Activated T-cell treated with anti-CD3 and anti-CD28 coated beads, Interleukin-2, amount 50 U/mL, for 24 hours (primary cell): ENCODE data around the gene MINDY4B.
"Not testable (repeated sequence)": the region's sequence is repeated elsewhere in the genome, so short reads cannot be mapped to it uniquely, and the experiment has no call there.

ENCODE experiments used
- DNase-seq: peaks from one replicate; pipeline ENCODE4 v3.0.0-alpha.2; 2020
- H3K27ac Mint-ChIP-seq: 2 replicates; pipeline ENCODE4 v1.8.0; 2020; ENCODE audit warnings: mild to moderate bottlenecking, mixed read lengths
- H3K27me3 Mint-ChIP-seq: 2 replicates; pipeline ENCODE4 v1.8.0; 2020; ENCODE audit warnings: mixed read lengths
- H3K36me3 Mint-ChIP-seq: 2 replicates; pipeline ENCODE4 v1.8.0; 2020; ENCODE audit warnings: low read depth, mixed read lengths
- H3K4me1 Mint-ChIP-seq: 2 replicates; pipeline ENCODE4 v1.8.0; 2020; ENCODE audit warnings: low read depth, mixed read lengths
- H3K4me3 Mint-ChIP-seq: 2 replicates; pipeline ENCODE4 v1.8.0; 2020; ENCODE audit warnings: mild to moderate bottlenecking, moderate library complexity, mixed read lengths
- H3K9me3 Mint-ChIP-seq: 2 replicates; pipeline ENCODE4 v1.8.0; 2020; ENCODE audit warnings: mixed read lengths

The MINDY4B gene

DNA sequence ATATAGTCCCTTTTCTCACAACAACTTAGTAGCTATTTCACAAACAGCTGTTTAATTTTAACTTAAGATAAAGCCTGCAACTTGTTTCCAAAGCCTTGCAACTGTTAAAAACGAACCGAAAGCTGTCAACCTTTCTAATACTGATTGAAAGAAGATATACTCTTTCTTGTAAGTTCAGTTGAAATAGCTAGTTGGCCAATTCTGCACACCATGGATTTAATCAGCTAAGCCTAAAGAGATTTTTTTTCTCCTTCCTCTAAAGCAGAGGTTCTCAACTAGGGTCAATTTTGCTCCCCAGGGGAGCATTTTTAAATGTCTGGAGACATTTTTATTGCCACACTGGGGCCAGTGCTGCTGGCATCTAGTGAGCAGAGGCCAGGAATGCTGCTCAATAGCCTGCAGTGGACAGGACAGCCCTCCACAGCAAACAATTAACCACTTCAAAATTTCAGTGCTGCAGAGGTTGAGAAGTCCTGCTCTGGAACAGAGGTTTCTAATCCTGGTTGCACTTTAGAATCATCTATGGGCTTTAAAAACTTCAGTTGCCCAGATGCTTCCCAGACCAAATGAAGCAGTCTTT lies 26.2 kb downstream of the MINDY4B start:
- Mint-ChIP-seq H3K27ac (no peak overlapping the region), H3K4me1 (peaks cover 8% of the 10 kb centered on the region), H3K27me3 (peaks cover 10% of the 10 kb centered on the region), H3K36me3 (no peaks in the 10 kb centered on the region), H3K4me3 (no peak overlapping the region), H3K9me3 (no peaks in the 10 kb centered on the region)
- no peak for DNase-seq

DNA sequence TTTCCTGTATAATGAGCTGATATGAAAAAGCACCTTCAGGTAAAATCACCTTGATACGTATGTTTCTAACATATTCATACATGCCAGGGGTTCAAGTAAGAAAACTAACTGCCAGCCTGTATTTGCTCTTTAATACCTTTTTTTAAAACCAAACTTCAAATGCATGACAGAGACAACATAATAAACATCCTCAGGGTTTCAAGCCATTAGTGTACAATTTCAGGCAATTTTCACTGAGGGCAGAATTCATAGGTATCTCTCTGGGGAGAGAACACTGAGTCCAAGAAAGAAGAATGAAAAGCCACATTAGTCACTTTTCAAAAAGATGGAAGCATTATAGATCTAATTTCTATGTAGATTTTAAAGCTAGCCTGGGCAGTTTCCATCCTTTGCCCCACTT lies 26.9 kb downstream of the MINDY4B start:
- Mint-ChIP-seq H3K4me1 (peaks cover 8% of the 10 kb centered on the region), H3K27me3 (peaks cover 6% of the 10 kb centered on the region), H3K27ac (no peak overlapping the region), H3K9me3 (no peaks in the 10 kb centered on the region), H3K4me3 (no peak overlapping the region), H3K36me3 (no peaks in the 10 kb centered on the region)
- DNase-seq = no peak

DNA sequence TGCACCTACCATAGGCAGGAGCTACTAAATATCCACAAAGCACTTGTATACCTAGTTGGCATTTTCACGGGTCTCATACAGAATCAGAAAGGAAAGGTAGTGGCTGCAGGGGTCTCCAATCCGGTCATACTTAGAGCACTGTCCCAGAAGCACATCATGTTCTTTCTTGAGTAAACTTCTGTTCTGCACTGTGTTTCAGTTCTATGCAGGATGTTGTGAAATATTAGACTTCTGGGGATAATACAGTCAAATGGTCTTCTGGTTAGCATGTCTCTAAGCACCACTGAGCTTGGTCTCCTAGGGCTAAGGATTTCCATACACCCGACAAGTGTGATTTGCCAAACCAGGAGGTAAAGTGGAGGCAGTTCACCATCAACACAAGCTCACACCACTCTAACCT lies 27.9 kb downstream of the MINDY4B start:
- DNase-seq = no peak
- H3K27me3 Mint-ChIP-seq = peaks cover 4% of the 10 kb centered on the region
- H3K4me3 Mint-ChIP-seq = no peak overlapping the region
- H3K36me3 Mint-ChIP-seq = no peaks in the 10 kb centered on the region
- H3K27ac Mint-ChIP-seq = no peak overlapping the region
- peaks cover 8% of the 10 kb centered on the region for H3K4me1 Mint-ChIP-seq
- H3K9me3 Mint-ChIP-seq = no peaks in the 10 kb centered on the region

DNA sequence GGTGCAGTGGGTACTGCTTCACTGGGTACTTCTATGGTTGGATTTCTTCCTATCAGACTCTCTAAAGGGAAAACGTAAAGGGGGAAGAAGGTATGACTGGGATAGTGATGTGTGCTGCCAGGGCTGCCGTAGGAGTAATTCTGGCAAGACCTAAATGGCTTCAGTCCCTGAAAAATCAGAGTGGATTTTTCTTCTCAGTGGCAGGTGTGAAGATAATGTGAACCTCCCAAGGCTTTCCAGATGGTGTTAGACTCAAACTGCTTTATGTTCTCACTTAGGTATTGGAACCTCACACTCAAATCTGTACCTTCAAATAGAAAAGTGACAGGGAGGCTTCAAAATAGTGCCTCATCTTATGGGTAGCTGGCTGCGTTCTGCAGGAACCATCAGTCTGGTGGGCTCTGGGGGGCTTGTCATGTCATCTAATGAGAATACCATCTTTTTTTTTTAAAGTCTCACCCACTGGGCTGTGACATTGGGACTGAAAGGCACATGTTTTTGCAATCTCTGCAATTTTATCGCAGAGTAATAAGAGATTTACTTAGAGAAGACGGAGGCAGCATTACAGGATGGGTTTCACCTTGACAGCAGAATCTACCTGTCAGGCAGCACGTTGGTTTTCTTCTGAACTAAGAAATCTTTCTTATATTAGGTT lies 28.5 kb downstream of the MINDY4B start:
- Mint-ChIP-seq H3K4me3 (no peak overlapping the region), H3K27me3 (peaks cover 2% of the 10 kb centered on the region), H3K4me1 (peaks cover 8% of the 10 kb centered on the region), H3K27ac (no peak overlapping the region), H3K36me3 (no peaks in the 10 kb centered on the region), H3K9me3 (no peaks in the 10 kb centered on the region)
- no peak for DNase-seq

DNA sequence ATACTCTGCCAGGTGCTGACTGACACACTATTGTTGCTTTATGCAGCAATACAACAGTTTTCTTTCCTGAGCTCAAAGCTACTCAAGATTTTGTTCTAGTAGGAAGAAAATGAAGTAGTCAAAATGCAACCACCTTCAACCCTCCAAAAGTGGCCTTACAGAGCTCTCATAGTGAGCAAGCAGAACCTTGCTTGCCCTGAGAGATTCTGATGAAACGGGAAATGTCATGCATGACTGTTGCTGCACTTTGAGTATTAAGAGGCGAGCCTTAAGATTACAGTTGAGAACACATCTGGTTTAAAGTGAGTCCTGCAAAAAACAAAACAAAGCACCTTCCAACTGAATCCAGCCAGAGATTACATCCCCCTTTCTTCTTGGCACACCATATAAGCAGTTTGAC lies 29.7 kb downstream of the MINDY4B start:
- Mint-ChIP-seq H3K4me3 (no peak overlapping the region), H3K27ac (no peak overlapping the region), H3K27me3 (no peaks in the 10 kb centered on the region), H3K36me3 (no peaks in the 10 kb centered on the region), H3K4me1 (peaks cover 8% of the 10 kb centered on the region), H3K9me3 (no peaks in the 10 kb centered on the region)
- no peak for DNase-seq

DNA sequence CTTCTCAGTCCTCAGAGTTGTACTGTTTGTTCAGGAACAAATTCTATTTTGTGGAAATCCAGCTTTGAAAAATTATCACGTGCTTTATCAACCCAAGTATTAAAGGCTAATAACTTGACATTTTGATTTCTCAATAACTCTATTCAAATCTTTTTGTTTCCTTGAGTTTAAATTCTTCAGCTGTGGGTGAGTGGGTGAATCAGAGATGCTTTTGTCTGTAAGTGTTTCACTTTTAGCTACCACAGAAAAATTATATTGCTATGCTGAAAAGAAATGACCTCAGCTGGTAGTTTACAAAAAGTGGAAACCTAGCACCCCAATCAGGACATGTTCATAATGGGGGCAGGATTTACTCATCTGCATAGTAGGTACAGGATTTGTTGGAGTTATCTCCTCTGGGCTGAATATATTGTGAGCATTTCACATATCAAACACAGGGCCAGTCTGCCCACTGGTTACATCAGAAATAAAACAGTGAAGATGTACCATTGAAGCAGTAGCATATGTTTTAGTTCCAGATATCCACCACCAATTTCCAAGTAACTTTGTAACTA lies 30.5 kb downstream of the MINDY4B start:
- Mint-ChIP-seq H3K4me1 (peaks cover 8% of the 10 kb centered on the region), H3K36me3 (no peaks in the 10 kb centered on the region), H3K9me3 (no peaks in the 10 kb centered on the region), H3K27ac (no peak overlapping the region), H3K4me3 (no peak overlapping the region), H3K27me3 (no peaks in the 10 kb centered on the region)
- DNase-seq = no peak

DNA sequence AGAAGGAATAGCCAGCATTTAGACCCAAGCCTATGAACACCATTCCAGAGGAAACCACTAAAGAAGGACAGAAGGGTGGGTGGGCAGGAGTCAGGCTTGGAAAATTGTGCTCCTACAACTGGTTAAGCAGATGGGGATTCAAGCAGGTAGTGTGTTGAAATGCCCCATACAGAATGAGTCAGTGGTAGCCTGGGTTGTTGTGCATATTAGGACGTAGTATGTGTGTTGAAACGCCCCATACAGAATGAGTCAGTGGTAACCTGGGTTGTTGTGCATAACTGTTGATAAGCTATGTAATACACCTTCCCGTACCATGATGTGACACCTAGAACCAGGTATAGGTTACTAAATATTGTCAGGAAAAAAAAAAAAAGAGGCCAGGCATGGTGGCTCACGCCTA lies 34.0 kb downstream of the MINDY4B start:
- Mint-ChIP-seq H3K27ac (no peak overlapping the region), H3K4me3 (no peak overlapping the region), H3K27me3 (peaks cover 12% of the 10 kb centered on the region), H3K36me3 (no peaks in the 10 kb centered on the region), H3K4me1 (peaks cover 8% of the 10 kb centered on the region), H3K9me3 (no peaks in the 10 kb centered on the region)
- DNase-seq = no peak

DNA sequence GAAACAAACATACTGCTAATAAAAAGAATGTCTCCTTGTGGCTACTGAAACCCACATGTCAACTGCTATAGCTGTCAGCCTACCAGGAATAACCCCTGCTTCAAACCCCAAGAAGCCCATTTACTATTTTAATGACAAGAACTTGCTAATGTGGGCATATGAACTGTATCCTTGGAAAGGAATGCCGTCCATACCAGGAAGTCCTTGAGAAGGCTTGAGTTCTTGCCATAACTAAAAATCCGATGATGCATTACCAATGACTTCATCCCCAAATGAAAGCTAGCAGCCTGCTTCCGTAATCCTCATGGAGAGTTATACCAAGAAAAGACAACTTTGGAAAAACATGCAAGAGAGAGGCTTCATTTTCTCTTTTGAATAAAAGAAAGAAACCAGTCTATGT lies 34.8 kb downstream of the MINDY4B start:
- Mint-ChIP-seq H3K36me3 (no peaks in the 10 kb centered on the region), H3K9me3 (no peaks in the 10 kb centered on the region), H3K4me1 (peaks cover 7% of the 10 kb centered on the region), H3K4me3 (no peak overlapping the region), H3K27ac (no peak overlapping the region), H3K27me3 (peaks cover 16% of the 10 kb centered on the region)
- no peak for DNase-seq

DNA sequence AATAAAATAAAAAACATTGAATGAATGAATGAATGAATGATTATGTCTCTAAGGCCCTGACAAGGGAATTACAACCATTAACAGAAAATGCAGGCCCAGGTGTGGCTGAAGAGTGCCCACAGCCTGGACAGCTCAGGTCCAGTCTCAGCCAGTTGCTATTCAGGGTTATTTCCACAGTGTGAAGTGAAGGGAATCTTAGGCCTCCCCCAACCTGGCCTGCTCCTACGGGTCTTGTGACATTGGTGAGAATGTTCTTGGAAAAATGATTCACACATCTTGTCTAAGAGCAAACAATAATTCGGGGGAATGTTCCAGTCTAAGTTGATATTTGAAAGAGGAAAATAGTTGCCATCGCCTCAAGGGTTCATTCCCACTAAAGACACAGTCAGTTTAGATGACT lies 37.0 kb downstream of the MINDY4B start:
- H3K9me3 Mint-ChIP-seq = no peaks in the 10 kb centered on the region
- H3K4me3 Mint-ChIP-seq = no peak overlapping the region
- H3K27ac Mint-ChIP-seq = no peak overlapping the region
- H3K4me1 Mint-ChIP-seq = peaks cover 12% of the 10 kb centered on the region
- peaks cover 17% of the 10 kb centered on the region for H3K27me3 Mint-ChIP-seq
- H3K36me3 Mint-ChIP-seq = no peaks in the 10 kb centered on the region
- no peak for DNase-seq

DNA sequence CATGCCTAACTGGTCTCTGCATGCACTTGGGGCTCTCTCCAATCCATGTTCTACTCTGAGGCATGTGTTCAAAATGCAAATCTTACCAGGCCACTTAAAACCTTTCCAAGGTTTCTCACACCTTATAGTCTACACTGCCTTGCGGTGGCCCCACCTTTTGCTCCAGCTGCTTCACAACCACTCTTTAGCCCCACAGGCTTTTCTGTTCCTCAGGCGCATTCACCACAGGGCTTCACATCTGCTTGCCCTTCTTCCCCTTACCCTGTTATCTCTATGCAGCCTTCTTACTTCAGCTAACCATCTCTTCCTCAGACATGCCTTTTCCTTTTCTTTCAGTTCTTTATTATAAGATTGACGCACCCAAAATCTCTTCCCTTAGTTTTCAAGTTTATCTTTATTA lies 37.8 kb downstream of the MINDY4B start:
- DNase-seq = no peak
- H3K9me3 Mint-ChIP-seq = no peaks in the 10 kb centered on the region
- no peaks in the 10 kb centered on the region for H3K36me3 Mint-ChIP-seq

DNA sequence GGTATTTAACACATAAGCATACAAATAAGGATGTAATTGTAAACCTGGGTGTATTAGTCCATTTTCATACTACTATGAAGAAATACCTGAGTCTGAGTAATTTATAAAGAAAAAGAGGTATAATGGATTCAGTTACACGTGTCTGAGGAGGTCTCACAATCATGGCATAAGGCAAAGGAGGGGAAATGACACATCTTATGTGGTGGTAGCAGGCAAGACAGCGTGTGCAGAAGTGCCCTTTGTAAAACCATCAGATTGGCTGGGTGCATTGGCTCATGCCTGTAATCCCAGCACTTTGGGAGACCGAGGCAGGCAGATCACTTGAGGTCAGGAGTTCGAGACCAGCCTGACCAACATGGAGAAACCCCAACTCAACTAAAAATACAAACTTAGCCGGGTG lies 41.3 kb downstream of the MINDY4B start:
- not testable (repeated sequence) for H3K9me3 Mint-ChIP-seq, H3K27ac Mint-ChIP-seq, H3K36me3 Mint-ChIP-seq, DNase-seq, H3K4me3 Mint-ChIP-seq
- Mint-ChIP-seq H3K27me3 (peaks cover 21% of the 10 kb centered on the region), H3K4me1 (peaks cover 12% of the 10 kb centered on the region)

More for the DNA sequence above, 37.8 kb downstream of the MINDY4B start:
- no peak overlapping the region for H3K27ac Mint-ChIP-seq
- H3K27me3 Mint-ChIP-seq = peaks cover 21% of the 10 kb centered on the region
- peaks cover 12% of the 10 kb centered on the region for H3K4me1 Mint-ChIP-seq
- H3K4me3 Mint-ChIP-seq = no peak overlapping the region

DNA sequence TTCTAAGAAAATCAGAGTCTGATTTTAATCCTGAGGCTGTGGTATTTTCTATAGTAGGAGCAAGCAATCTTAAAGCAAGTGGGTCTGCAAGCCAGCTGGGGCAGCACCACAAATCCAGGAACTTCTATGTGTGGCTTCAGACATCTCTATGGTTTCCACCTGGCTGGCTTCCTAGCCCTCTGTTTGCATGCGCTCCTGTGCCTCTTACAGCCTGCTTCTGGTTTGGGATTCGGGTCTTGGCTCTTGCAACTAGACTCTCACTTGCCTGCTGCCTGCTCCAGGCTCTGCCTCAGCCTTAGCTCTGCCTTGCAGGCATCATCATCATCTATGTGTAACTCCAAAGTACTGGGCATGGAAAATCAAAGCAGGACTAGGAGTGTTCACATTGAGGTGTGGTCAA lies 43.4 kb downstream of the MINDY4B start:
- no peaks in the 10 kb centered on the region for H3K36me3 Mint-ChIP-seq
- no peaks in the 10 kb centered on the region for H3K9me3 Mint-ChIP-seq
- peaks cover 16% of the 10 kb centered on the region for H3K27me3 Mint-ChIP-seq
- no peak overlapping the region for H3K27ac Mint-ChIP-seq
- DNase-seq = no peak
- H3K4me1 Mint-ChIP-seq = peaks cover 12% of the 10 kb centered on the region
- no peak overlapping the region for H3K4me3 Mint-ChIP-seq

DNA sequence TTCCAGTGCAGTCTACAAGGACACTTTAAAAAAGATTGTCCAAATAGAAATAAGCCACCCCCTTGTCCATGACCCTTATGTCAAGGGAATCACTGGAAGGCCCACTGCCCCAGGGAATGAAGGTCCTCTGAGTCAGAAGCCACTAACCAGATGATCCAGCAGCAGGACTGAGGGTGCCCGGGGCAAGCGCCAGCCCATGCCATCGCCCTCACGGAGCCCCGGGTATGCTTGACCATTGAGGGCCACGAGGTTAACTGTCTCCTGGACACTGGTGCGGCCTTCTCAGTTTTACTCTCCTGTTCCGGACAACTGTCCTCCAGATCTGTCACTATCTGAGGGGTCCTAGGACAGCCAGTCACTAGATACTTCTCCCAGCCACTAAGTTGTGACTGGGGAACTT lies 47.3 kb downstream of the MINDY4B start:
- not testable (repeated sequence) for H3K27ac Mint-ChIP-seq, H3K4me3 Mint-ChIP-seq, H3K36me3 Mint-ChIP-seq, H3K9me3 Mint-ChIP-seq, H3K4me1 Mint-ChIP-seq, DNase-seq
- peaks cover 21% of the 10 kb centered on the region for H3K27me3 Mint-ChIP-seq

DNA sequence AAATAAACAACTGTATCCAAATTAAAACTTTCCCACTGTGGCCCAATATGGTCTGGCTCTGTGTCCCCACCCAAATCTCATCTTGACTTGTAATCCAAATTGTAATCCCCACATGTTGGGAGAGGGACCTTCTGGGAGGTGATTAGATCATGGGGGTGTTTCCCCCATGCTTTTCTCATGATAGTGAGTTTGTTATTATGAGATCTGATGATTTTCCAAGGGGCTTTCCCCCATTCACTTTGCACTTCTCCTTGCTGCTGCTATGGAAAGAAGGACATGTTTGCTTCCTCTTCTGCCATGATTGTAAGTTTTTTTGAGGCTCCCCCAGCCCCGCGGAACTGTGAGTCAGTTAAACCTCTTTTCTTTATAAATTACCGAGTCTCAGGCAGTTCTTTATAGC lies 55.0 kb downstream of the MINDY4B start:
- Mint-ChIP-seq H3K4me1 (no peaks in the 10 kb centered on the region), H3K27me3 (peaks cover 14% of the 10 kb centered on the region), H3K27ac (no peak overlapping the region), H3K4me3 (no peak overlapping the region), H3K36me3 (no peaks in the 10 kb centered on the region), H3K9me3 (peaks cover 6% of the 10 kb centered on the region)
- no peak for DNase-seq

DNA sequence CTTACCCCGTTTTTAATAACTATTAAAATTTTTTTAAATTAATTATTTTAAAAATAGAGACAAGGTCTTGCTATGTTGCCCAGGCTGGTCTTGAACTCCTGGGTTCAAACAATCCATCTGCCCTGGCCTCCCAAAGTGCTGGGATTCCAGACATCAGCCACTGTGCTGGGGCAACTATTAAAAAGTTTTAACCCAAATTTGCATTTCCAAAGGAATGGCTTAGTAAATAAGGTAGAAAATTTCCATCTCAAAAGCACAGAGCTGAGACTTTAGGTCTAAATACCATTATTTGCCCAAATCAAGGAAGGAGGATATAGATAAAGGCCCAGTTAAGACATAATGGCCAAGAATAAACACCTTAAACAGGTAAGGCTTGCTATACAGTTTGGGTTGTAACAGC lies 56.4 kb downstream of the MINDY4B start:
- Mint-ChIP-seq H3K36me3 (no peaks in the 10 kb centered on the region), H3K4me1 (no peaks in the 10 kb centered on the region), H3K9me3 (peaks cover 6% of the 10 kb centered on the region), H3K27me3 (peaks cover 6% of the 10 kb centered on the region), H3K4me3 (no peak overlapping the region), H3K27ac (no peak overlapping the region)
- no peak for DNase-seq
